Measurements from ENCODE around the gene ENTPD2. TPM values are rescaled to one million over a fixed set of nuclear protein-coding genes. Genes with fewer than 3 reads are reported as not detected.

Gene ENTPD2
- total and polyA plus RNA-seq, 12 donors: 0.28 to 1.7 (median 0.49) TPM; not detected in 6

- no peaks in the 10 kb centered on the region for H3K4me1 ChIP-seq (replicated peaks in 1 of 2)
- intact Hi-C loops (cut with DNase I): no loop called here
- peaks cover 0 to 48% of the 10 kb centered on the region in 2 donors for H3K36me3 ChIP-seq (replicated peaks in 1 of 2)
- no peaks in the 10 kb centered on the region for H3K9me3 ChIP-seq (replicated peaks in 1 of 3)
- H3K27me3 ChIP-seq: no peaks in the 10 kb centered on the region
- no peak overlapping the region for H3K27ac ChIP-seq
- no peak overlapping the region for H3K4me3 ChIP-seq
- no peak for DNase-seq
- TF ChIP-seq POLR2A (IDR thresholded peaks at IDR 0.05) (no peak), CTCF (IDR thresholded peaks at IDR 0.05) (no peak)
- 95 to 99% (median 97%) methylated on average over 12 to 21 of the region's 21 CpGs for WGBS, 4 donors
Observed at GRCh38 chr9:137015976-137016375, 37.9 kb downstream of the ENTPD2 start.

GRCh38 chr9:137015540-137015930 lies 38.3 kb downstream of the ENTPD2 start:
- no peak for DNase-seq
- intact Hi-C loops (cut with DNase I): no loop called here
- Histone ChIP-seq H3K36me3 (replicated peaks in 1 of 2) (peaks cover 0 to 49% of the 10 kb centered on the region in 2 donors), H3K27me3 (no peaks in the 10 kb centered on the region), H3K4me1 (replicated peaks in 1 of 2) (no peaks in the 10 kb centered on the region), H3K27ac (no peak overlapping the region), H3K4me3 (no peak overlapping the region), H3K9me3 (replicated peaks in 1 of 3) (no peaks in the 10 kb centered on the region)
- 95 to 99% (median 97%) methylated on average over 21 to 25 of the region's 25 CpGs for WGBS, 4 donors
- no peak for TF ChIP-seq CTCF (IDR thresholded peaks at IDR 0.05)
- no peak for TF ChIP-seq POLR2A (IDR thresholded peaks at IDR 0.05)

GRCh38 chr9:137014776-137015539 lies 38.9 kb downstream of the ENTPD2 start:
- DNase-seq: no peak
- no peak overlapping the region for H3K4me3 ChIP-seq
- no peaks in the 10 kb centered on the region for H3K27me3 ChIP-seq
- intact Hi-C loops (cut with DNase I): no loop called here
- H3K4me1 ChIP-seq (replicated peaks in 1 of 2): no peaks in the 10 kb centered on the region
- H3K36me3 ChIP-seq (replicated peaks in 1 of 2): peaks cover 0 to 49% of the 10 kb centered on the region in 2 donors
- no peaks in the 10 kb centered on the region for H3K9me3 ChIP-seq (replicated peaks in 1 of 3)
- WGBS, 4 donors: 96 to 98% (median 97%) methylated on average over 19 to 36 of the region's 36 CpGs
- TF ChIP-seq CTCF (IDR thresholded peaks at IDR 0.05) (no peak), POLR2A (IDR thresholded peaks at IDR 0.05) (no peak)
- no peak overlapping the region for H3K27ac ChIP-seq

- TF ChIP-seq CTCF (IDR thresholded peaks at IDR 0.05) (no peak), POLR2A (IDR thresholded peaks at IDR 0.05) (no peak)
- Histone ChIP-seq H3K4me1 (replicated peaks in 1 of 2) (no peaks in the 10 kb centered on the region), H3K36me3 (replicated peaks in 1 of 2) (peaks cover 0 to 49% of the 10 kb centered on the region in 2 donors), H3K9me3 (replicated peaks in 1 of 3) (no peaks in the 10 kb centered on the region), H3K27me3 (no peaks in the 10 kb centered on the region), H3K27ac (no peak overlapping the region), H3K4me3 (no peak overlapping the region)
- intact Hi-C loops (cut with DNase I): no loop called here
- no peak for DNase-seq
- WGBS, 4 donors: 92 to 96% (median 93%) methylated on average over 20 to 23 of the region's 23 CpGs; no CpG with 5 or more reads in 1 of the 4 donors
Observed at GRCh38 chr9:137014166-137014565, 39.7 kb downstream of the ENTPD2 start.

Measured in adrenal gland (tissue), 12 donors.